ENCODE results near the gene PXDN. TPM values are rescaled to one million over a fixed set of nuclear protein-coding genes. Genes with fewer than 3 reads are reported as not detected.

PXDN gene
- total and polyA plus RNA-seq, 9 of the 15 experiments (the other 6 are each of a cell fraction or from before 2014, with no cell fraction given), result 0.49 TPM; not detected in 8

- no peak for DNase-seq (ENCODE audit: extremely low read depth in 1 of 4, low spot score in 3 of 4)
- 5% methylated on average over 14 of the region's 14 CpGs for WGBS (ENCODE audit: insufficient coverage, low coverage, missing lambda C conversion rate)
- POLR2A ChIA-PET, result interaction anchor here (0.8 kb wide), 1 partner anchor 1434 kb away, joined by 3 read pairs; no protein-coding TSS in a partner anchor
- Histone ChIP-seq H3K9me1 (ENCODE audit: control insufficient read depth, insufficient read depth, low read length) (no peaks in the 10 kb centered on the region), H3K4me1 (replicated peaks in 1 of 2; ENCODE audit: control insufficient read depth in 2 of 2, insufficient read depth in 2 of 2, low read length in 2 of 2) (peaks cover 0 to 1% of the 10 kb centered on the region in 2 experiments; a peak in 1 of 5 replicates), H3K9ac (ENCODE audit: insufficient read depth in 1 of 2, low read depth in 2 of 2, low read length in 2 of 2) (no peak overlapping the region), H3K79me2 (ENCODE audit: control insufficient read depth, insufficient read depth, low read length) (no peaks in the 10 kb centered on the region), H3K4me2 (ENCODE audit: insufficient read depth, low read length) (no peak overlapping the region), H2AFZ (ENCODE audit: low read depth, low read length) (no peak overlapping the region), H3K4me3 (no peak overlapping the region), H4K20me1 (replicated peaks; ENCODE audit: control insufficient read depth, insufficient read depth, low read length) (no peaks in the 10 kb centered on the region; the same call in 1 of the 2 replicates), H3K27ac (ENCODE audit: extremely low read depth, low read depth, low read length) (no peak overlapping the region), H3K36me3 (ENCODE audit: control insufficient read depth, insufficient read depth, low read length) (no peaks in the 10 kb centered on the region), H3K27me3 (ENCODE audit: control insufficient read depth in 2 of 2, insufficient read depth in 2 of 2, low read length in 2 of 2) (peaks cover 7 to 22% of the 10 kb centered on the region in 2 experiments; a peak in 4 of 5 replicates), H3K9me3 (replicated peaks; ENCODE audit: control insufficient read depth, insufficient read depth, low read depth, low read length) (no peaks in the 10 kb centered on the region)
- no TSS peak for BruUV-seq (replicated peaks)
- no peak for ATAC-seq
- CTCF ChIA-PET (ENCODE audit: low intra/inter-chr PET ratio), result no interaction called here
- intact Hi-C loops (cut with micrococcal nuclease), result no loop called here
- in situ Hi-C loops (cut with MboI), result no loop called here
- FAIRE-seq, result no peak
- no peak for TF ChIP-seq TFAM (CRISPR knock-in tag; conservative IDR thresholded peaks at IDR 0.05)
- TF ChIP-seq ZNF318 (IDR thresholded peaks at IDR 0.05; ENCODE audit: borderline replicate concordance in 1 of 2, low read depth in 1 of 2), result no peak
- no peak for TF ChIP-seq ZNF398 (CRISPR knock-in tag; IDR thresholded peaks at IDR 0.05)
- no peak for TF ChIP-seq MTA3 (IDR thresholded peaks at IDR 0.05; ENCODE audit: borderline replicate concordance)
- TF ChIP-seq ZNF212 (CRISPR knock-in tag; IDR thresholded peaks at IDR 0.05), result no peak
- TF ChIP-seq MAX (CRISPR knock-in tag; IDR thresholded peaks at IDR 0.05), result no peak
- no peak for TF ChIP-seq ZBTB43 (CRISPR knock-in tag; IDR thresholded peaks at IDR 0.05)
- TF ChIP-seq POU5F1 (IDR thresholded peaks at IDR 0.05; ENCODE audit: borderline replicate concordance, low read depth, low read length, partially characterized antibody), result no peak
- no peak for TF ChIP-seq GABPB1 (CRISPR knock-in tag; IDR thresholded peaks at IDR 0.05)
Measured at GRCh38 chr2:1653956-1654695, 90.2 kb downstream of the PXDN start.

Measured in K562 (cell line).